HG02884 (cell line): ENCODE results near the gene CA11.
"Not testable (repeated sequence)": the region's sequence is repeated elsewhere in the genome, so short reads cannot be mapped to it uniquely, and the experiment has no call there.

Source experiments
- ATAC-seq: cut with Tn5 transposase; IDR thresholded peaks from one replicate; pipeline ENCODE4 v1.9.1; 2021; ENCODE audit warnings: mild to moderate bottlenecking, moderate library complexity; ENCODE audit not compliant: unreplicated experiment

The CA11 gene

DNA sequence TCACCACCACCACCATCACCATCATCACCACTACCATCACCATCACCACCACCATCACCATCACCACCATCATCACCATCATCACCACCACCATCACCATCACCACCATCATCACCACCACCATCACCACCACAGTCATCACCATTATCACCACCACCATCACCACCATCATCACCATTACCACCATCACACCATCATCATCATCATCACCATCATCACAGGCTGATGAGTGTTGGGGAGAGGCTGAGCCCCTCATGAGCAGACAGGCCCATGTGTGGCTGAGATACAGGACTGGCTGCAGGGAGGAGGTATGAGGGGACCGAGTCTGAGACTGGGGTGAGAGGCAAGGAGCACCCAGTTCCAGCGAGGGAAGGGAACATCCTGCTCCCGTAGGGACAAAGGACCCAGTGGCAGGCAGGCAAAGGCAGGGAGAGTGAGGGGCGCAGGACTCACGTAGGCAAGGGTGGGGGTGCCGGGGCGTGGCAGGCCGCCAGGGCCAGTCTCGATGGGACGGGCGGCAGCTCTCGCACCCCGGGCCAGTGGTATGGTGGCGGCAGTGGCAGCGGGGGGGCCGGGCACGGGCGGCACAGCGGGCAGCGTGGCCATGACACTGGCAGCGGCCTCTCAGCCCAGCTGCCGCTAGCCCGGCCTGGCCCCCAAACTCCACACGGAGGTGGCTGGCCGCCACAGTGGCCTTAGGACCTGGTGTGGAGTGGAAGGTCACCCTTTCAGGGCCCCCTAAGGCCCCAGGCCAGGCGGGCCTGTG, 24.1 kb upstream of the CA11 start:
- ATAC-seq = no peak

DNA sequence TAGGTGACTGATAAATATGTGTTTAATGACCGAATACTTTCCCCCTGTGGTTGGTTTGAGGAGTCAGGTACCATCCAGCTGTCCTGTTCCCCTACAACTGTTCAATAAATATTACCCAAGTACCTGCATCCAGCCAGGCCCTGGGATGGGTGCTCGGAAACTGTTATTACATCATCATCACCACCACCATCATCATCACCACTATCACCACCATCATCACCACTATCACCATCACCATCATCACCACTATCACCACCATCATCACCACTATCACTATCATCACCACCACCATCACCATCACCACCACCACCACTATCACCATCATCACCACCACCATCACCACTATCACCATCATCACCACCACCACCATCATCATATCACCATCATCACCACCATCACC, 22.8 kb upstream of the CA11 start:
- no peak for ATAC-seq

GRCh38 chr19:48668332-48668731, 22.3 kb upstream of the CA11 start:
- ATAC-seq = no peak

GRCh38 chr19:48665786-48666185, 19.8 kb upstream of the CA11 start:
- ATAC-seq = no peak

- no peak for ATAC-seq
Observed at GRCh38 chr19:48664476-48664875, 18.5 kb upstream of the CA11 start.

GRCh38 chr19:48663667-48664066, 17.7 kb upstream of the CA11 start:
- ATAC-seq = no peak

- ATAC-seq = no peak
Observed at GRCh38 chr19:48661711-48662090, 15.7 kb upstream of the CA11 start.

GRCh38 chr19:48660852-48661710, 15.1 kb upstream of the CA11 start:
- ATAC-seq = peak; percentile 72

- no peak for ATAC-seq
Observed at GRCh38 chr19:48659768-48660167, 13.8 kb upstream of the CA11 start.

DNA sequence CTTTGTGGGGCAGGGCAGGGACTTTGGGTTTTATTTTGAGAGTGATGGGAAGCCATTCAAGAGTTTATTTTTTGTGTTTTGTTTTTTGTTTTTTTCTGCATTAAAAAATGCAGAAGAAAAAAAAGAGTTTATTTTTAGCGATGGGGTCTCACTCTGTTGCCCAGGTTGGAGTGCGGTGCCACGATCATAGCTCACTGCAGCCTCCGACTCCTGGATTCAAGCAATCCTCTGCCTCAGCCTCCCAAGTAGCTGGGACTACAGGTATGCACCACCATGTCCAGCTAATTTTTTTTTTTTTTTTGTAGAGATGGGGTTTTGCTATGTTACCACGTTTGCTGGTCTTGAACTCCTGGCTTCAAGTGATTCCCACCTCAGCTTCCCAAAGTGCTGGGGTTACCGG, 12.5 kb upstream of the CA11 start:
- no peak for ATAC-seq

- ATAC-seq = not testable (repeated sequence)
Observed at GRCh38 chr19:48657828-48658227, 11.8 kb upstream of the CA11 start.

DNA sequence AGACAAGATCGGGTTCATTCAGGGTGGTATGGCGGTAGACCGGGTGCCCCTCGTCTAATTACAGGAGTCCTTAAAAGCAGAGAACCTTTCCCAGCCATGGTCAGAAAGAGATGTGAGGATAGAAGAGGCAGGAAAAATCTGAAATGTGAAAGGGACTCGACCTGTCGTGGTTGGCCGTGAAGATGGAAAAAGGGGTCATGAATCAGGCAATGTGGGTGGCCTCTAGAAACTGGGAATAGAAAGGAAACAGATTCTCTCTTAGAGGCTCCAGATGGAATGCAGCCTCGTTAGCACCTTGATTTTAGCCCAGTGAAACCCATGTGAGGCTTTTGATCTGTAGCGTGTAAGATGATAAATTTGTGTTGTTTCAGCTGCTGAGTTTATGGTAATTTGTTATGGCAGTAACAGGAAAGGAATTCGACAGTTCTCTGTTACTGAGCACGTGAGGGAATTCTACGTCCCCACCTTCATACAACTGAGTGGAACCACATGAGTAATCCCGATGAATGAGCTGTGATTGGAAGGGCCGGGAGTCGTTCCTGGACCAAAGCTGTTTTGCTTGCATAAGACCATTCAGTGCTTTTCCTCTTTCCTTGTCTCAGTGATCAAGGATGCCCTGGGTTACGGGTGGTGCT, 11.0 kb upstream of the CA11 start:
- no peak for ATAC-seq

DNA sequence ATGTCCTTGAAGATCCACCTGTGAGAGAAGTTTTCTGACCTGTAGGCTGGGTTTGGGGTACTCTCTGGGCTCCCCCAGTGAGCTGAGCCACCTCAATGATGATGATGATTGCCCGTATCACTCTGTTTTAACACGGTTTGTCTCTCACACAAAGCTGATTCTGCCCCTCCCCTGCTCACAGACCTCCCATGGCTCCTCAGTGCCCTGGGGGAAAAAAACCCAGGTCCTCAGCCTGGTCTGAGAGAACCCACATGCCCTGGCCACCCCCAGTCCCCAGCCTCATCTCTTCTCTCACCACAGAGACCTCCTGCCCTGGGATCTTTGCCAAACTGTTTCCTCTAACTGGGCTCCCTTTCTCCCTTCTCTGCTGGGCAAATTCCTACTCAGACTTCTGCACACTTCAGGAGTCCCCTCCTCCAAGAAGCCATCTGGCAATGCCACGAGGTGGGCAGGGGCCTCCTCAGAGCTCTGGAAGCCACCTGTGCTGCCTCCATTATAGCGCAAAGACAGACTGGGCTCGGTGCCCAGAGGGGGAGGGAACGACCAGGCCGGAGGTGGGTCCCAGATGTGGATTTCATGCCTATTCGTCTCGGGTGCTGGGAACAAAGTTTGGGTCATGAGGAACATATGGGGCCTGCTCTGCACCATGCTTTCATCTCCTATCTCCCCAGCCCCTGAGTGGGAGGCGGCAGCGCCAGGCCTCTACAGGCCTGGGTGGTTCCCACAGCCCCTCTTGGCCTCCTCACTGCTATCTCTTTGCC, 8.5 kb upstream of the CA11 start:
- ATAC-seq = no peak

- ATAC-seq = no peak
Observed at GRCh38 chr19:48651683-48652048, 5.7 kb upstream of the CA11 start.

DNA sequence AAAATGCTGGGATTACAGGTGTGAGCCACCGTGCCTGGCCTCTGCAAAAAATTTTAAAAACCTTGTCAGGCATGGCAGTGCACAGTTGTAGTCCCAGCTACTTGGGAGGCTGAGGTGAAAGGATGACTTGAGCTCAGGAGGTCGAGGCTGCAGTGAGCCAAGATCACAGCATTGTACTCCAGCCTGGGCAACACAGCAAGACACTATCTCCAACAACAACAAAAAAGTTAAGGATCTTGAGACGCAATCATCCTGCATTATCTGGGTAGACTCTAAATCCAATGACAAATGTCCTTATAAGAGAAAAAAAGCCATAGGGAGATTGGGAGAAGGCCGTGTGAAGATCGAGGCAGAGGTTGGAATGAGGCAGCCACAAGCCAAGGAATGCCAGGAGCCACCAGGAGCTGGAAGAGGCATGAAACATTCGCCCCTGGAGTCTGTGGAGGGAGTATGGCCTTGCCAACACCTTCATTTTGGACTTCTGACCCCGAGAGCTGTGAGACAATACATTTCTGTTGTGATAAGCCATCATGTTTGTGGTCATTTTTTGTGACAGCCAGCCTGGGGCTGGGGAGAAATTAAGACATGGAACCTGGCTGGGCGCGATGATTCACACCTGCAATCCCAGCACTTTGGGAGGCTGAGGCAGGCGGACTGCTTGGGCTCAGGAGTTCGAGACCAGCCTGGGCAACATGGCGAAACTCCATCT, 5.1 kb upstream of the CA11 start:
- ATAC-seq = no peak

DNA sequence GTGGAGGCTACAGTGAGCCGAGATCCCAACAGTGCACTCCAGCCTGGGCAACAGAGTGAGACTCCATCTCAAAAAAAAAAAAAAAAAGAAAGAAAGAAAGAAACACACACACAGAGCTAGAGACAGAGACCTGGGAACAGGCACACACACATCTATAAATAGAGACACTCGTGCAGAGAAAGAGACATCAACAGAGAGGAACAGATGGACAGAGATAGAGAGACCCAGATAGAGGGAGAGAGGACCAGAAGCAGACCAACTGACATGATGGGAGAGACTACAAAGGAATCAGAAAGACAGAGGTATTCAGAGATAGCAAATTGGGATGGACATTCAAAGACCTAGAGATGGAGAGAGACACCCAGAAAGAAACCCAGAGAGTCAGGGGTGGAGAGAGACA, 2.1 kb upstream of the CA11 start:
- no peak for ATAC-seq

- no peak for ATAC-seq
Observed at GRCh38 chr19:48646722-48647216, 782 bp upstream of the CA11 start.

GRCh38 chr19:48645620-48646000, 377 bp downstream of the CA11 start:
- no peak for ATAC-seq

DNA sequence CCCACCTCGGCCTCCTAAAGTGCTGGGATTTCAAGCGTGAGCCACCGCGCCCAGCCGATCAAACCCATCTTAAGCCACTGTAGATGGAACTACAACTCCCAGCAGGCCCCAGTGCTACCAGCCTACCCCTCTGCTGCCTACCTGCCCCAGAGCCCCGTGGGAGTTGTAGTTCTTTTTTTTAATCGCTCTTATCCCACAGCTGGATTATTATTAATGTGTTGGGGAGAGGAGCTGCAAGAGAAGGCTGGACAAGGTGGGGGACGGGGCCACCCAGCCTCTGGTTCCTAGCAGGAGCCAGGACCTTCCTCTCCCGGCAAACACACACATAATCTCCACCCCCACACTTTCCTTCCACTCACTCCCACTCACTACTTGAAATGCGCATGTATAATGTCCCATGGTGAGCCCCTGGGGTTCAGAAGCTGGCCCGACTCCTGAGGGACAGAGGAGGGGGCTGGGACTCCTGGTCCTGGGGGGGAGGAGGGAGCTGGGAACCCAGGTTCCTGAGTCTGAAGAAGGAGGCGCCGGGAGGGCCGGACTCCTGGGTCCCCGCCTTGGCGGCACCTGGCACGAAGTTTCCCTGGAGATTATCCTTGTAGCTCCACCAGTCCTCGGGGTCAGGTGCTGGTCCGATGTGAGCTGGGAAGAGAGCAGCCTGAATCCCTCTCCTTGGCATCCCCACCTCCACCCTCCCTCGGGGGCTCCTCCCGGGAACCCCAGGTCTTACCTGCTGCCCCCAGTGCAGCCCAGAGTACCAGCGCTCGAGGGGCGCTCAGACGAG, 958 bp downstream of the CA11 start:
- ATAC-seq = no peak

DNA sequence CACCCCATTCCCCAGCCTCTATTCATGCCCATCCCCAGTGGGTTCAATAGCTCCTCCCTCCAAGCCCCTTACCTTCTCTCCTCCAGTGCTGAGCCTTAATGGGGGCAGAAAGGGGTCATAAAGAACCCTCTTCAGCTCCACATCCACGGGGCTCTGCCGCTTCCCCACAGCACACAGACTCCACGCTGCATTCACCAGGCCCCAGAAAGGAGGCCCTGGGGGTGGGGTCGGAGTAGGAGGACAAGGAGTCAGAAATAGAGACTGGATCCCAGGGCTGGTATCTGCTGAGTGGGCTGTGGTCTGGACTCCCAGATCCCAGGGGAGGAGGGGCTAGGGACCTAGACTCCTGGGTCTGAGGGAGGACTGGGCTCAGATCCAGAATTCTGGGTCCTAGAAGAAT, 1.6 kb downstream of the CA11 start:
- ATAC-seq = no peak
